Measurements from ENCODE around the gene TMEM235.
A peak's percentile ranks its signal among the peaks of the same experiment; 100 is the strongest.
"Not testable (repeated sequence)": the region's sequence is repeated elsewhere in the genome, so short reads cannot be mapped to it uniquely, and the experiment has no call there.

The TMEM235 gene

GRCh38 chr17:78238823-78239488 is 7.5 kb downstream of the TMEM235 start:
- DNase-seq, result no peak

GRCh38 chr17:78239489-78239931 is 8.1 kb downstream of the TMEM235 start:
- DNase-seq, result no peak

- no peak for DNase-seq
Observed at GRCh38 chr17:78240012-78240655, 8.7 kb downstream of the TMEM235 start.

GRCh38 chr17:78240839-78241238 is 9.4 kb downstream of the TMEM235 start:
- DNase-seq, result no peak

- DNase-seq, result peak; percentile 67
Observed at GRCh38 chr17:78241277-78242023, 10.0 kb downstream of the TMEM235 start.

GRCh38 chr17:78242024-78242742 is 10.8 kb downstream of the TMEM235 start:
- DNase-seq, result no peak

GRCh38 chr17:78247304-78247703 is 15.9 kb downstream of the TMEM235 start:
- no peak for DNase-seq

- DNase-seq, result no peak
Observed at GRCh38 chr17:78248051-78248914, 16.9 kb downstream of the TMEM235 start.

- DNase-seq, result no peak
Observed at GRCh38 chr17:78249074-78249817, 17.8 kb downstream of the TMEM235 start.

- no peak for DNase-seq
Observed at GRCh38 chr17:78249818-78250806, 18.7 kb downstream of the TMEM235 start.

- DNase-seq, result peak; percentile 94
Observed at GRCh38 chr17:78250891-78251772, 19.7 kb downstream of the TMEM235 start.

- DNase-seq, result no peak
Observed at GRCh38 chr17:78251773-78252103, 20.3 kb downstream of the TMEM235 start.

GRCh38 chr17:78252111-78252634 is 20.7 kb downstream of the TMEM235 start:
- DNase-seq, result no peak

GRCh38 chr17:78252701-78253635 is 21.5 kb downstream of the TMEM235 start:
- DNase-seq, result peak; percentile 35

GRCh38 chr17:78253636-78253945 is 22.2 kb downstream of the TMEM235 start:
- not testable (repeated sequence) for DNase-seq

- peak; percentile 95 for DNase-seq
Observed at GRCh38 chr17:78253946-78254672, 22.7 kb downstream of the TMEM235 start.

GRCh38 chr17:78255029-78255656 is 23.7 kb downstream of the TMEM235 start:
- no peak for DNase-seq

Measured in DMS53 (cell line).